Esophagus muscularis mucosa (tissue), 4 donors: ENCODE measurements around the gene TMTC2. TPM values are rescaled to one million over a fixed set of nuclear protein-coding genes. Genes with fewer than 3 reads are reported as not detected.

ENCODE experiments used
- DNase-seq: peaks from one replicate; pipeline ENCODE4 v3.0.0-alpha.2; 2017; ENCODE audit errors: extremely low spot score
- H3K27ac ChIP-seq, 4 donors: fragments of 200-600 bp; sonication (generic); replicated peaks in 1 of 4; 1 replicate in 3 of 4; 2 replicates in 1 of 4; pipeline ENCODE4 v1.5.1; 2016 to 2019; ENCODE audit warnings: mild to moderate bottlenecking in 1 of 4
- H3K27me3 ChIP-seq, 4 donors: fragments of 200-600 bp; sonication (generic); one replicate each; pipeline versions ENCODE4 v1.5.1 to v1.6.0; 2016 to 2019
- H3K36me3 ChIP-seq, 4 donors: fragments of 200-600 bp; sonication (generic); one replicate each; pipeline ENCODE4 v1.5.1; 2016 to 2019
- H3K4me1 ChIP-seq, 4 donors: fragments of 200-600 bp; sonication (generic); one replicate each; pipeline ENCODE4 v1.5.1; 2016 to 2019
- H3K4me3 ChIP-seq, 4 donors: fragments of 200-600 bp; sonication (generic); 1 replicate in 2 of 4; 2 replicates in 2 of 4; pipeline ENCODE4 v1.5.1; 2016 to 2019; ENCODE audit warnings: mild to moderate bottlenecking in 4 of 4, moderate library complexity in 1 of 4
- H3K9me3 ChIP-seq, 4 donors: fragments of 200-600 bp; sonication (generic); 1 replicate in 3 of 4; 2 replicates in 1 of 4; pipeline ENCODE4 v1.5.1; 2016 to 2019
- CTCF ChIP-seq, 3 experiments: fragments of 200-600 bp in 2 of 3; fragments of 450-650 bp in 1 of 3; sonication (generic) in 2 of 3; IDR thresholded peaks; one replicate each; pipeline ENCODE4 v1.5.1; 2017 to 2019; ENCODE audit warnings: antibody characterized with exemption in 3 of 3, mild to moderate bottlenecking in 2 of 3, moderate library complexity in 1 of 3
- EP300 ChIP-seq: sonication (generic); formaldehyde crosslinking; IDR thresholded peaks from one replicate; pipeline ENCODE4 v1.6.1; 2017; ENCODE audit warnings: antibody characterized with exemption
- POLR2A ChIP-seq: fragments of 450-650 bp; IDR thresholded peaks from one replicate; pipeline ENCODE4 v1.6.1; 2017; ENCODE audit warnings: antibody characterized with exemption, moderate library complexity, mild to moderate bottlenecking, low read depth
- POLR2AphosphoS5 ChIP-seq, 2 donors: sonication (generic); formaldehyde crosslinking; IDR thresholded peaks; one replicate each; pipeline ENCODE4 v1.6.1; 2017; ENCODE audit warnings: antibody characterized with exemption in 2 of 2
- WGBS: methylation state at CpG from one replicate; pipeline ENCODE4 v1.1.5; 2018; 5-methylcytosine and 5-hydroxymethylcytosine counted together
- intact Hi-C: fragments of 100-400 bp; cut with DNase I; formaldehyde crosslinking; loops from one replicate; pipeline ENCODE4 v1.15.1; 2023
- total RNA-seq, 4 donors: library from RNA; depleted of rRNA; stranded (reverse); fragments of >200 nt; gene quantifications; one replicate each; pipeline versions ENCODE4 v1.1.0 to v1.2.1, GENCODE V29; 2016

TMTC2 gene
- total RNA-seq, 4 donors from 2014 or later: 4.7 to 8.7 (median 7.3) TPM

- WGBS: 76% methylated on average over 4 of the region's 4 CpGs
- H3K4me1 ChIP-seq: no peaks in the 10 kb centered on the region
- no peaks in the 10 kb centered on the region for H3K27me3 ChIP-seq
- intact Hi-C loops: no loop called here
- DNase-seq: no peak
- no peak overlapping the region for H3K27ac ChIP-seq
- no peaks in the 10 kb centered on the region for H3K9me3 ChIP-seq
- no peak overlapping the region for H3K4me3 ChIP-seq
- H3K36me3 ChIP-seq: no peaks in the 10 kb centered on the region
- TF ChIP-seq CTCF (IDR thresholded peaks at IDR 0.05) (no peak), POLR2A (no peak), POLR2AphosphoS5 (IDR thresholded peaks at IDR 0.05) (no peak), EP300 (no peak)
These were observed 284.9 kb downstream of the TMTC2 start for GRCh38 chr12:82971584-82971983.

- intact Hi-C loops: no loop called here
- H3K4me1 ChIP-seq: no peaks in the 10 kb centered on the region
- H3K9me3 ChIP-seq: no peaks in the 10 kb centered on the region
- H3K4me3 ChIP-seq: no peak overlapping the region
- no peaks in the 10 kb centered on the region for H3K36me3 ChIP-seq
- no peak for TF ChIP-seq POLR2A
- TF ChIP-seq POLR2AphosphoS5 (IDR thresholded peaks at IDR 0.05): no peak
- TF ChIP-seq EP300: no peak
- no peak for TF ChIP-seq CTCF (IDR thresholded peaks at IDR 0.05)
- no peak overlapping the region for H3K27ac ChIP-seq
- whole genome bisulfite sequencing: 90% methylated on average over 3 of the region's 3 CpGs
- H3K27me3 ChIP-seq: no peaks in the 10 kb centered on the region
- DNase-seq: no peak
These were observed 285.9 kb downstream of the TMTC2 start for GRCh38 chr12:82972624-82973023.

DNA sequence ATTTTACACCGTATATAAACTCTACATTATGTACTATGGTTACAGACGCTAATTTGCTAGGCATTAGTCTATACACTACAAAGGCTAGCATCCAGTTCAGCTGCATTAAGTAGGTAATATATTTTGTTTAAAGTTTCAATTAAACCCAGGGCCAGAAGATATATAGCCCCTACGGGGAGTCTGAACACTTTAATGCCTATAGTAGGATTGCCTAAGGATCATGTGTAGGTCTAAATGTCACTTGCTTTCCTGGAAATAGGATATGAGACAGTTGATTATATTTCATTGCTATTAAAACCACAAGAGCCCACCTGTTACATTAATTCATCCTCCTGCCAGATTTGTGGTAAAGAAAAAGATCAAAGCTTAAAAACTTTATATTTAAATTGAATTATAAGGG, 286.9 kb downstream of the TMTC2 start:
- Histone ChIP-seq H3K4me3 (no peak overlapping the region), H3K9me3 (no peaks in the 10 kb centered on the region), H3K27ac (no peak overlapping the region), H3K4me1 (no peaks in the 10 kb centered on the region), H3K36me3 (no peaks in the 10 kb centered on the region), H3K27me3 (no peaks in the 10 kb centered on the region)
- no peak for DNase-seq
- WGBS: 95% methylated on average over 3 of the region's 3 CpGs
- intact Hi-C loops: no loop called here
- TF ChIP-seq CTCF (IDR thresholded peaks at IDR 0.05) (no peak), POLR2AphosphoS5 (IDR thresholded peaks at IDR 0.05) (no peak), EP300 (no peak), POLR2A (no peak)

DNA sequence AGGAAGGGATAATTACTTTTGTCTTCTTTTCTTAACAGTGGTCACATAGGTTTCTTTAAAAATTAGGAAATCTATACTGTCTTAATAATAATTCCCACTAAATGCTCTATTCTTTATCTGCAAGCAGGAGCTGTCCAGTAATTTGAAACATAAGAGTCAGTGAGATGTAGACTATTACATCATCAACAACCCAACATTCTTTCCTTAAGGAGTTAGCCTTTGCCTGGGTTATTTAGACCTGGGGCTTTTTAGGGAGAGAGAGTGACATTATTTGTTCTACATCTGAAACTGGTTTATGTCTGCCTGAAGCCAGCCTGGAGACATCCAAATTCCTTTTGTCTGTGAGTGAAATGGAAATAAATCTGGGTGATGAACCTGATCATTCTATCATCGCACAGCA, 294.4 kb downstream of the TMTC2 start:
- WGBS: 60% methylated on average over 1 of the region's 1 CpG
- H3K9me3 ChIP-seq: no peaks in the 10 kb centered on the region

More for the DNA sequence above, 294.4 kb downstream of the TMTC2 start:
- intact Hi-C loops: no loop called here
- no peaks in the 10 kb centered on the region for H3K4me1 ChIP-seq
- H3K27me3 ChIP-seq: no peaks in the 10 kb centered on the region
- no peak overlapping the region for H3K4me3 ChIP-seq
- H3K27ac ChIP-seq: no peak overlapping the region
- no peak for TF ChIP-seq CTCF (IDR thresholded peaks at IDR 0.05)
- TF ChIP-seq POLR2AphosphoS5 (IDR thresholded peaks at IDR 0.05): no peak
- TF ChIP-seq EP300: no peak
- no peak for TF ChIP-seq POLR2A
- no peak for DNase-seq
- H3K36me3 ChIP-seq: no peaks in the 10 kb centered on the region
